ENCODE results near the gene FMN1.

The FMN1 gene

GRCh38 chr15:32739522-32740063, 454.9 kb downstream of the FMN1 start:
- DNase-seq = no peak

- no peak for DNase-seq
Measured at GRCh38 chr15:32738666-32739065, 455.8 kb downstream of the FMN1 start.

GRCh38 chr15:32737304-32737703, 457.2 kb downstream of the FMN1 start:
- no peak for DNase-seq

GRCh38 chr15:32736701-32737061, 457.8 kb downstream of the FMN1 start:
- no peak for DNase-seq

- no peak for DNase-seq
Measured at GRCh38 chr15:32735989-32736700, 458.4 kb downstream of the FMN1 start.

GRCh38 chr15:32733281-32733680, 461.2 kb downstream of the FMN1 start:
- DNase-seq = no peak

- no peak for DNase-seq
Measured at GRCh38 chr15:32732574-32733157, 461.8 kb downstream of the FMN1 start.

GRCh38 chr15:32730677-32731654, 463.5 kb downstream of the FMN1 start:
- DNase-seq = no peak

GRCh38 chr15:32729700-32730395, 464.7 kb downstream of the FMN1 start:
- no peak for DNase-seq

GRCh38 chr15:32723171-32723948, 471.2 kb downstream of the FMN1 start:
- no peak for DNase-seq

GRCh38 chr15:32722136-32722535, 472.4 kb downstream of the FMN1 start:
- no peak for DNase-seq

- DNase-seq = no peak
Measured at GRCh38 chr15:32721596-32721995, 472.9 kb downstream of the FMN1 start.

GRCh38 chr15:32718821-32719716, 475.4 kb downstream of the FMN1 start:
- DNase-seq = no peak

GRCh38 chr15:32718227-32718820, 476.2 kb downstream of the FMN1 start:
- no peak for DNase-seq

GRCh38 chr15:32717426-32718226, 476.9 kb downstream of the FMN1 start, which contains the start of gene GREM1:
GREM1 (plus strand) TSS chr15:32718004; CDS start chr15:32730691, 12,687 bp downstream.
- no peak for DNase-seq

GRCh38 chr15:32716915-32717425, 477.5 kb downstream of the FMN1 start:
- DNase-seq = no peak

- no peak for DNase-seq
Measured at GRCh38 chr15:32716216-32716914, 478.1 kb downstream of the FMN1 start.

All from activated CD4-positive, alpha-beta T cell treated with anti-CD3 and anti-CD28 coated beads for 4 hours (primary cell).